Activated naive CD8-positive, alpha-beta T cell (primary cell): ENCODE measurements around the gene RUNX1.

Experiments used
- H3K27ac Mint-ChIP-seq: one replicate; pipeline ENCODE4 v1.8.0; 2021; ENCODE audit warnings: mixed read lengths
- H3K27me3 Mint-ChIP-seq: one replicate; pipeline ENCODE4 v1.8.0; 2021; ENCODE audit warnings: mixed read lengths
- H3K36me3 Mint-ChIP-seq: one replicate; pipeline ENCODE4 v1.8.0; 2021; ENCODE audit warnings: mixed read lengths
- H3K4me1 Mint-ChIP-seq: one replicate; pipeline ENCODE4 v1.8.0; 2021; ENCODE audit warnings: low read depth, mixed read lengths
- H3K4me3 Mint-ChIP-seq: one replicate; pipeline ENCODE4 v1.8.0; 2021; ENCODE audit warnings: mild to moderate bottlenecking, mixed read lengths
- H3K9me3 Mint-ChIP-seq: one replicate; pipeline ENCODE4 v1.8.0; 2021; ENCODE audit warnings: low read depth, mixed read lengths

Gene RUNX1

DNA sequence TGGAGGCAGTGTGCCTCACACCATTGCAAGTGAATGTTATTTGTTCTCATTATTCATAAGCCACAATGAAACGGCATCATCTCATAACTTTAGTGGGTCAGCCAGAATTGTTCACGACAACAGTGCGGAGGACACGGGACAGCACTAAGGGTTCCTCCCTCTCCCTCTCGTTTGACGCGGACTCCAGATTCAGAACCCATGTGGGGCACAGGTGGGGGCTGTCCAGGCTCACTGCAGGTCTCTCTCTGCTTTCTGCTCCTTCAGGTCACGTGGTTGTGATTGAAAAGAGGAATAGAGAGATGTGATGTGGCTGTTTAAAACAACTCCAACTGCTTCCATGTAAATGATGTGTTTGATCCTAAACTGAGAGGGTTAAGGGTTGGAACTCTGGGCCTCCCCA, 13.5 kb downstream of the RUNX1 start:
- peaks cover 3% of the 10 kb centered on the region for H3K9me3 Mint-ChIP-seq
- H3K36me3 Mint-ChIP-seq = peaks cover 36% of the 10 kb centered on the region
- no peak overlapping the region for H3K4me3 Mint-ChIP-seq
- H3K4me1 Mint-ChIP-seq = peaks cover 91% of the 10 kb centered on the region
- peak overlapping the region; percentile 87 for H3K27ac Mint-ChIP-seq
- H3K27me3 Mint-ChIP-seq = no peaks in the 10 kb centered on the region

DNA sequence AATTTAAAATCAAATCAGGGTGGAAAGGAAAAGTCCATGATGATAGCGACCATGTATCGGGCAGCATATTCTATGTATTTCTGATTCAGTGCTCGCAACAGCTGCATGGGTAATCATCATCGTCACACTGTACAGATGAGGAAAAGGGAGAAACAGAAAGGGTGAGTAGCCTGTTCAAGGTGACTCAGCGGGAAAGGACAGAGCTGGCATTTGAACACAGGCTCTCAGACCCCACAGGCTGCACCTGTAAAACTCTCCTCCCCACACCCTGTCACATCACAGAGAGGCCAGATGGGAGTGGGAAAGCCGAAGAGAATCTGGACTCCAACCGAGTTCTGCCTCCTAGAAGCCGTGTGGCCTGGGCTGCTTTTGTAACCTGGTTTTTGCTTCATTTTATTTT, 14.0 kb downstream of the RUNX1 start:
- Mint-ChIP-seq H3K27me3 (no peaks in the 10 kb centered on the region), H3K36me3 (peaks cover 38% of the 10 kb centered on the region), H3K27ac (peak overlapping the region; percentile 87), H3K4me1 (peaks cover 93% of the 10 kb centered on the region), H3K9me3 (peaks cover 3% of the 10 kb centered on the region), H3K4me3 (peak overlapping the region; percentile 36)

DNA sequence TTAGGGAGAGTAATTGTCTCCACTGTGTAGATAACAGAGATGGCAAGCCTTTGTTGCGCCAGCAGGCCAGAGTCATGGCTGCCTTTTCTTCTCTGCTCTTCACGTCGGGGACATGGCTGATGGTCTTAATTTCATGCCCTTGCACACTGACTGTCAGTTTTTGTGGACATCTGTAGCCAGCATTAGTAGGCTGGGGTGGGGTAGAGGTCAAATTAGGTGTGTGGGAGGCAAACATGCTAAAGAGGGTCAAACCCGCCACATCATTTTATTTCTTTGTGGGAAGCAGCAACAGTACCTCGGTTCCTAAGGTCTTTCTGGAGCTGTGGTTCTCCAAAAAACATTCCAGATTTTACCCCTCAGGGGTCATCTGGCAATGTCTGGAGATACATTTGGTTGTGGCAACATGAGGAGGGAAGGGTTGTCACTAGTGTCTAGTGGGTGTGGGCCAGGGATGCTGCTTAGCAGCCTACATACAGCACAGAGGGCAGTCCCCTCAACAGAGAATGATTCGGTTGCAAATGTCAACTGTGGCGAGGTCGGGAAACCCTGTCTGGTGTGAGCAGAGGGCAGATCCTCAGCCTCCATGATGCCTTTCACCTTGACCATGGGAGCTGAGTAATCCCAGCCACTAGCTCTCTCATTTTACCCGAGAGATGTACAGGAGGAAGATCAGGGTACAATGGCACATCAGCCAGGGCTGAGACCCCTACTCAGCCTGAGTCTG, 14.7 kb downstream of the RUNX1 start:
- peak overlapping the region; percentile 36 for H3K4me3 Mint-ChIP-seq
- H3K27ac Mint-ChIP-seq = peak overlapping the region; percentile 87
- peaks cover 35% of the 10 kb centered on the region for H3K36me3 Mint-ChIP-seq
- H3K27me3 Mint-ChIP-seq = no peaks in the 10 kb centered on the region
- H3K9me3 Mint-ChIP-seq = peaks cover 3% of the 10 kb centered on the region
- H3K4me1 Mint-ChIP-seq = peaks cover 93% of the 10 kb centered on the region

DNA sequence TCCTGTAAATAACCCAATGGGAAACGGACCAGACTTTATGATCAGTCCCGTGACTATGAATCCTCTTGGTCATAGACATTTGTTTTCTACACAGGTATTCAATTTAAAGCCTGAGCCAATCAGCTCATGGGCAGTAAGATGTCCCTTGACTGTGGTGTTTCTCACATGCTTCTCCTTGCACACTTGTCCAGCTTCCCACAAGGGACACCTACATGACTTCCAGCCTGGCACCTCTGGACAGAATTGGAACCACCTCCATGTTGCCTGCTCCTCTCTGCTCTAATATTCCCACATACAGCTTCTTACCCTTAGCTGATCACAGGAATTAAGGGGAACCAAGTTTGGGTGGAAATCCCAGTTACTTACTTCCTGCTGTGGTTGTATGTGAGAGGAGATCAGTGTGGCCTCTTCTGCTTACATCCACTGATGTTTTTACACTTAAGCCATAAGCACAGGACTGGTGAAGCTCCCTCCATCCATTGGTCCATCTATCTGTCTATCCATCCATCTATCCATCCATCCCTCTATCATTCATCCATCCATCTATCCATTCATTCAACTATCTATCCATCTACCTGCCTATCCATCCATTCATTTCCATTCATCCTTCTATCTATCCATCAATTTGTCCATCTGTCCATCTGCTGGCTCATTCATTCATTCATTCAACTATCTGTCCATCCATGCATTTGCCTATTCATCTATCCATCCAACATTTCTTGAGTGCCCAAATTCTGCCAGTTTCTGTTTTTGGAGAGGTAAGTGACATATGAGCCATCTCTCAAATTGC, 16.4 kb downstream of the RUNX1 start:
- Mint-ChIP-seq H3K9me3 (peaks cover 3% of the 10 kb centered on the region), H3K4me3 (no peak overlapping the region), H3K27me3 (no peaks in the 10 kb centered on the region), H3K4me1 (peaks cover 97% of the 10 kb centered on the region), H3K36me3 (peaks cover 32% of the 10 kb centered on the region), H3K27ac (peak overlapping the region; percentile 2)

DNA sequence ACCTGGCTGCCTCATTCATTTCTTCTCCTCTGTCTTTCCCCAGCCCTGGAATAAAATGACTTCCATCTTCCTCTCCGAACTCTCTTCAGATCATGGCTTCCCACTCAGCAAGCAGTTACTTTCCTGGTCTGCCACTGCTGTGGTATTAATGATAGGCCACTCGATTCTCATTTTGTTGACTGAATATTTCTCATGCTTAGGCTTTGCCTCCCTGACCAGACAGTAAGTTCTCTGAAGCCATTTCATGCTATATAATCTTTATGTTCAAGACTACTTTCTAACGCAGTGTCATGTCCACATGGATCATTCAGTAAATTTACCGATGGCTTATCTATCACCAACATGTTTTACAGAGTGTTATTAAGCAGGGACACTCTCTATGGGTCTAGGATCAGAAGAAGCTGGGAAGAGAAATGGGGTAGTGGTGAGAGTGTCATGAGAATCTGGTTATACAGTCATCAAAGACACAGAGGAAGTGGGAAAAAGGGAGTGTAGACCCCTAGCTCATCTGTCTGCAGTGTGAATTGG, 20.6 kb downstream of the RUNX1 start:
- Mint-ChIP-seq H3K9me3 (peaks cover 3% of the 10 kb centered on the region), H3K4me3 (peak overlapping the region; percentile 90)

DNA sequence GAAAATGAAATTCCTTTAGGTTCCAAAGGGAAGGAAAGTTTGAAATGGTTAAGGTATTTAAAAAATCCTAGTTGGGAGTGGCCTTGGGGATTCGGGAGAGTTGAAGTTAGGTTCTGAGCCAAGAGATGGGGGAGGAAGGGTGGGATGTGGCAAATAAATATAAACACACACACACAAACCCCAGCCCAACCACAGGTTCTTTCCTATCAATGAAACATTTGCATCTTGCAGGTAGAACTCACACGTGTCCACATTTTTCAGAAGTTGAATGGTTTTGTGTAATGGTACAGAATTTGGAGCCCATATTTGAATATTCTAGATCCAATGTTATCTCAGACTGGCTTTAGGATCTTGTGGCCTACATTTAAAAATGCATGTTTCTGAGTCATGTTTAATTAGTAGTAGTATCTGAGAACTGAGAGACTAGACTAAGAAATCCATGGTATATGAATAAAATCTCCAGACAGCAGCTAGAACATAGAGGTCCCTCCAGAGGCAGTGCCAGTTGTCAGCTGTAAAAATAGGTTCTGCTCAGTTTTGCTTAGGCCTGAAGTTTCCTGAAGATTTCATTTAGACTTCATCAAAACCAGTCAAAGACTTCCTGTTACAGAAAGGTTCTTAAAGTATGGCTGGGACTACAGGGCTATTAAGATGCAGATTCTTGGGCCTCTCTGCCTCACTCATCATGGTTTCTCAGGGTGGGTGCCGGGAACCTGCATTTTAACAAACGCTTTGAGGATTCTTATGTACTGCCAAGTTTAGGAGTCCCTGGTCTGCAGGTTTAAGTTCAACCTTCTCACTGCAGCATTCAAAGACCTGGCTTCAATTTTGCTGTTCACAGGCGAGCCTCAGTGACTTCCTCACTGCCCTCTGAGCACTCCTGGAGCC, 21.3 kb downstream of the RUNX1 start:
- Mint-ChIP-seq H3K4me3 (peak overlapping the region; percentile 90), H3K27ac (peak overlapping the region; percentile 98), H3K9me3 (peaks cover under 1% of the 10 kb centered on the region), H3K27me3 (no peaks in the 10 kb centered on the region), H3K36me3 (peaks cover 19% of the 10 kb centered on the region), H3K4me1 (peaks cover 96% of the 10 kb centered on the region)

More for the DNA sequence above, 20.6 kb downstream of the RUNX1 start:
- H3K27me3 Mint-ChIP-seq = no peaks in the 10 kb centered on the region
- peaks cover 23% of the 10 kb centered on the region for H3K36me3 Mint-ChIP-seq
- peak overlapping the region; percentile 98 for H3K27ac Mint-ChIP-seq
- H3K4me1 Mint-ChIP-seq = peaks cover 96% of the 10 kb centered on the region

DNA sequence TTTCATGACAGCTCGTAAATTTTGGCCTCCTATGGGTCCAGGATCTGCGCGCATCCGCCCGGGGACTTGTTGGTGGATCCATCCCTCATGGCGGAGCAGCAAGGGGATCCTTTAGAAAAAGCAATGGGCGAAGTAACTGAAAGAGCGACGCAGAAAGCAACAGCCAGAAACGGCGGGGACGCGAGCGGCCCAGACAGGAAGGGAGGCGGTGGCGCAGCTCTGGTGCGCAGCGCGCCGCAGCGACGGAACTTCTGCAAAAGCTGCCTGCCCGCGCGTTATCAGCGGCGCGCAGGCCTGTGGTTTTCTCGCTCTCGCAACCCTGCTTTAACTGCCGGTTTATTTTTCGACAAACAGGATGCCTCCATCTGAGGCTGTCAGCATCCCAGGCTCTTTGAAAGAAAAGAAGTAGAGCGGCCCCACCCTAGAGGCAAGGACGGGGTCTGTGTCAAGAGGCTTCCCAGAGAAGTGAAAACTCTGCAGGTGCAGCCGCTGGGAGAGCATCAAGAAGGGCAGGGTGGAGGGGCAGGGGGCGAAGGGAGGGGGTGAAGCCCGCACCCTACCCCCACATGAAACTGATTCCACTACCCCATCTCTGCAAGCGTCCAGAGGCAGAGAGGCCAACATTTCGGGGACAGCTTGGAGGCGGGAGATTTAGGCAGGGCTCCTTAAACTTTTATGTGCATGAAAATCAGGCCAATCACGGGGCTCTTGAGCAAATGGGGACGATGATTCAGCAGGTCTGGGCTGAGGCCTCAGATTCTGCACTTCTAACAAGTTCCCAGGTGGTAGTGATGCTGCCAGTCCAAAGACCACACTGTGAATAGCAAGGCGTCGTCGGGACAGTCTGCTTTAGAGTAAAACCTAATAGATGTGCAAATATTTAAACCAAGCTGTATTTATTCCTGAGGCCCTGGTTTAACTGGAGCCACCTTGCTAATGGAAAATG, 22.2 kb downstream of the RUNX1 start:
- Mint-ChIP-seq H3K36me3 (peaks cover 16% of the 10 kb centered on the region), H3K4me1 (peaks cover 95% of the 10 kb centered on the region), H3K4me3 (peak overlapping the region; percentile 90), H3K9me3 (no peaks in the 10 kb centered on the region), H3K27me3 (no peaks in the 10 kb centered on the region), H3K27ac (peak overlapping the region; percentile 98)

DNA sequence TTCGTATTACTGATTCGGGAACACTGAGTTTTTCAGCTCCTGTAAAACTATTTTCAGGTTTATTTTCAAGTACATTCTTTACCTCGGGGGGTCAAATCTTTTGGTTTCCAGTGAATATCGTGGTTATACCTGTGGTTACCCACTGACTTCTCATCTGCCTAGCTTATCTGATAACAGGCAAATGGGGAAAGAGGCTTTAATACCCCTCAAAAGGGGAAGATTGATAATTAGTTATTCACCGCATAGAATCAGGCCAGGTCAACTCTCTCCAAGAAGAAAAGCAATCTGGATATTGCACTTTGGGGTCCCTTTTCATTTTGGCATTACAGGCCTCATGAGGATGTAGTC, 23.0 kb downstream of the RUNX1 start:
- Mint-ChIP-seq H3K4me1 (peaks cover 95% of the 10 kb centered on the region), H3K36me3 (peaks cover 11% of the 10 kb centered on the region), H3K4me3 (peak overlapping the region; percentile 90), H3K27ac (peak overlapping the region; percentile 86), H3K9me3 (no peaks in the 10 kb centered on the region), H3K27me3 (no peaks in the 10 kb centered on the region)

DNA sequence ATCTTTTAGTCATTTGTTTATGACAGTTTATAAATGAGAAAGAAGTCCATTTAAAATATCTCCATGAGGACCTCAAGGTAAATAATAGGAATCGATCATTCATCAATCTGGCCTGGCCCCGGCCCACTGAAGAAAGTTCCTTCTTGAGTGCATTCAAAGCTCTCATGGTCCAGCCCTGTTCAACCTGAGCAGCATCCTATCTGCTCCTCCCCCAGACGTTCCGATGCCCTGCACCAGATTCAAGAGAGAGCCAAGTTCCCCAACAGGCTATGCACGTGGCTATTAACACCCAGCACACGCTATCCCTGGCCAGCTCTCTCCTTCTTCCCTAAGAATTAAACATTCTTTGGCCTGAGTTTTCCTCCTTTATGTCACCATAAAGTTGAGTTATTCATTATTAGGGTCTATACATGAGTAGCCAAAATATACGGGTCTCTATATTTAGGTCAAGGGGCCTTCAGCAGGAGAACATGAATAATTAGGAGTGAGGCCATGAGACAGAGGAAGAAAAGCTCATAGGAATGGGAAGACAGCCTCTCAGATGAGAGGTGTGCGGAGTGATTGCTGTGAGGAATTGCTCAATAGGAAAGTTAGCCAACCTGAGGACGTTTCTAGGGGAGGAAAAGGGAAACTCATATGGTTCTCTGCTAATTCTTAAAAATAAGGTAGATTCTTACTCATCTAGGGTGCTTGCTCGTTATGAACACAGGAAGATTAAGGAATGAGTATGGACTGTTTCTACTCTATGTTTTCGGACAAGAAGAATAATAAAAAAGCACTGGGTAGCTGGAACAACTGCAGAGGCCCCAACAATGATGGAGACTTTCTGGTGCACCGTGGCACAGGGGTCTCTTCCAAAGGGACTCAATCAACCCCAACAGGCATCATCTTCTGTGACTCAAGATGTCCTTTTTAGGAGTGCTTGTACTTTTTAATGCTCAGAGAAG, 23.6 kb downstream of the RUNX1 start:
- Mint-ChIP-seq H3K9me3 (no peaks in the 10 kb centered on the region), H3K27ac (peak overlapping the region; percentile 87), H3K4me3 (peak overlapping the region; percentile 90), H3K36me3 (peaks cover 7% of the 10 kb centered on the region), H3K4me1 (peaks cover 95% of the 10 kb centered on the region), H3K27me3 (no peaks in the 10 kb centered on the region)

DNA sequence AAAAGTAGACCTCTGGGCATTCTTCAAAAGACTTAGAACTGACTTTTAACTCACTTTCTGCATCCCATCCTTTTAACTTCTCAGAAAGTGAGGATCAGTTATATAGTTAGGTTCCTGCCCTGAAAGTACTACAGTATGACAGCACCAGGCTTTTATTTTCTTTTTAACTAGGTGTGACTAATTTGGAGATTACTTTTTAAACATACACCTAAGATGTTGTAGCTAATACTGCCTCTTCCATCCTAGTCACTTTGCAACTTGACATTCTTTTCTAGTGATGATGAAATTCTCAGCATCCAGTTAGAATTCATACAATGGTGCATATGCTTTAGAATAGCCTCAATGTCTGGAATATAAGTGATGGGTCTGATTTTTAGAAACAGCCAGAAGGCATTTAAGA, 24.6 kb downstream of the RUNX1 start:
- Mint-ChIP-seq H3K36me3 (peaks cover 5% of the 10 kb centered on the region), H3K27ac (peak overlapping the region; percentile 87), H3K4me3 (peak overlapping the region; percentile 50), H3K9me3 (no peaks in the 10 kb centered on the region), H3K4me1 (peaks cover 93% of the 10 kb centered on the region), H3K27me3 (no peaks in the 10 kb centered on the region)

DNA sequence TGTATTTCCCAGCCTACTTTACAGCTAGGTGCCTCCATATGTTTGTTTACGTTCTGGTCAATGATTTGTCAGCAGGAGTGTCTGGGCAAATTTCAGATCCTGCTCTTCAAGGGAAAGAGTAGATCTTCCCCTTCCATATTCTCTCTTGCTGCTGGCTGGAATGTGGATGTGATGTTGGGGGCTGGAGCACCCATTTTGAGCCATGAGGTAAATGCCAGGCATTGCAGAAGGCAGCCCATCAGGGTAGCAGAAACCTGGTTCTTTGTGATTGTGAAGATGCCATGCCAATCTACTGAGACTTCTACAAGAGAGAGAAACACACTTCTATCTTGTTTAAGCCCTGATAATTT, 25.1 kb downstream of the RUNX1 start:
- Mint-ChIP-seq H3K36me3 (peaks cover 8% of the 10 kb centered on the region), H3K4me3 (no peak overlapping the region), H3K4me1 (peaks cover 93% of the 10 kb centered on the region), H3K27me3 (no peaks in the 10 kb centered on the region), H3K27ac (peak overlapping the region; percentile 72), H3K9me3 (no peaks in the 10 kb centered on the region)

DNA sequence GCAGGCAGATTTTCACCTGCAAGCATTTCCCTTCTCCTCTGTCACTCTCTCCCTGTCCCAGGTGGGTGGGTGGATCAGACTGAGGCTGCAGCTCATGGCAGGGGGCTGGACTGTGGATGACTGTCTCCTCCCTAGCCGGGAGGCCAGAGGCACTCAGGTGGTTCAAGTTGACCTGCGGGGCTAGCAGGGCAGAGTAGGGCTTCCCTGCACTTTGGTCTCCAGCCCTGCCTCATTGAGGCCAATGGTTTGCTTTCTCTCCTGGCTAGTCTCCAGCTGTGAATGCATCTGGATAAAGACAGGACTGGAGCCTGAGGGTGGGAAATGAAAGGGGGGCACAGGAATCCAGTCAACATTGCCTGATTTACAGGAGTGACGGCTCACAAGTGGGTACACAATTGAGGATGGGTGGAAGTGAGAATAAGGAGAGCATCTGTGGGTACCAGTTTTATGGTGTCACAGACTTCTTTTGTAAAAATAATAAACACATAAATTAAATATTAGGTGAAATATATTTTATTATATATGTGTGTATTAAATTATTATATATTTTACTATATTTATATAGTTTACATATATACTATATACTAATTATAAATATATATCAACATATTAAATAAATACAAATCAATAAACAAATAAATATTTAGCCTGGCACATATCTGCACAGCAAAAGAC, 25.6 kb downstream of the RUNX1 start:
- H3K36me3 Mint-ChIP-seq = peaks cover 10% of the 10 kb centered on the region
- no peak overlapping the region for H3K27ac Mint-ChIP-seq
- H3K4me3 Mint-ChIP-seq = peak overlapping the region; percentile 13
- peaks cover 91% of the 10 kb centered on the region for H3K4me1 Mint-ChIP-seq
- no peaks in the 10 kb centered on the region for H3K9me3 Mint-ChIP-seq
- no peaks in the 10 kb centered on the region for H3K27me3 Mint-ChIP-seq

DNA sequence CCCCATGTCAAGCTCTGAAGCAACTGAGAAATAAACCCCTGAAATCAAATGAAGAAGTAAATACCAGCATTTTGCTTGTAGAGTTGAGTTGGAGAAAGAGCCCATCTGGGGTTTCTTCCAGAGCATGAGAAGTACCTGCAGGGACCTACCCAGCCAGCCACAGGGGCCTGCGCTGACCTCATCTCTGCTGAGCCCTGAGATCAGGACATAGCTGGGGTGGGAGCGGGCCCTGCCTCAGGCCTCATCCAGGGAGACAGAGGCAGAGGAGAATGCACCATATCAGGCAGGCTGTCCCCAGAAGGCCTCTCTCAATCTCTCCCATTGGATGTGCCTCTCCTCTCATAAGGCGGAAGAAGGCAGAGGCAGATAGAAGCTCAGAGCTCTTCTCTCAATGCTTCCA, 27.6 kb downstream of the RUNX1 start:
- H3K36me3 Mint-ChIP-seq = peaks cover 17% of the 10 kb centered on the region
- no peaks in the 10 kb centered on the region for H3K9me3 Mint-ChIP-seq
- peaks cover 83% of the 10 kb centered on the region for H3K4me1 Mint-ChIP-seq
- H3K4me3 Mint-ChIP-seq = peak overlapping the region; percentile 13
- H3K27me3 Mint-ChIP-seq = no peaks in the 10 kb centered on the region
- H3K27ac Mint-ChIP-seq = peak overlapping the region; percentile 78
